Measurements from ENCODE around the gene S100P. TPM values are rescaled to one million over a fixed set of nuclear protein-coding genes. Genes with fewer than 3 reads are reported as not detected.

Gene S100P
- polyA plus RNA-seq, 1 donor = 5.0 TPM

GRCh38 chr4:6710282-6710681 is 16.6 kb downstream of the S100P start:
- Histone ChIP-seq H3K9me3 (ENCODE audit: control insufficient read depth, low read depth, low read length) (no peaks in the 10 kb centered on the region), H3K27ac (ENCODE audit: low read length) (peak overlapping the region; percentile 37), H3K4me1 (ENCODE audit: control insufficient read depth, insufficient read depth, low read length) (peaks cover 5% of the 10 kb centered on the region), H3K4me3 (ENCODE audit: low read length) (peak overlapping the region; percentile 64), H3K27me3 (ENCODE audit: control insufficient read depth, insufficient read depth, low read length) (no peaks in the 10 kb centered on the region), H3K36me3 (ENCODE audit: control insufficient read depth, insufficient read depth, low read length) (peaks cover 8% of the 10 kb centered on the region)
- no CpG with 5 or more reads among the region's 6 CpGs for WGBS (ENCODE audit: insufficient coverage, low lambda C conversion rate)
- DNase-seq = peak in 1 of 2 donors; percentile 26

DNA sequence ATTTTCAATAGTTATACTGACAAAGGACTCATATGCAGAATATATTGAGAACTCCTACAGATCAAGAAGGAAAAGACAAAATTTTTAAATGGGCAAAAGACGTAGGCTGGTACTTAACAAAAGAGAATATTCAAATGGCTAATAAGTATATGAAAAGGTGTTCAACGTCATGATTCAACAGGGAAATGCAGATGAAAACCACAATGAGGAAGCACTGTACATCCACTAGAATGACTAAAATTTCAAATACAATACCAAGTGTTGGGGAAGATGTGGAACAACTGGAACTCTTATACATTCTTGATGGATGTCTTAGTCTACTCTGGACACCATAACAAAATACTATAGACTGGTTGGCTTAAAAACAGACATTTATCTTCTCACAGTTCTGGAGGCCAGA is 17.3 kb downstream of the S100P start:
- Histone ChIP-seq H3K36me3 (ENCODE audit: control insufficient read depth, insufficient read depth, low read length) (peaks cover 6% of the 10 kb centered on the region), H3K4me1 (ENCODE audit: control insufficient read depth, insufficient read depth, low read length) (peaks cover 9% of the 10 kb centered on the region), H3K27me3 (ENCODE audit: control insufficient read depth, insufficient read depth, low read length) (no peaks in the 10 kb centered on the region), H3K9me3 (ENCODE audit: control insufficient read depth, low read depth, low read length) (no peaks in the 10 kb centered on the region), H3K27ac (ENCODE audit: low read length) (no peak overlapping the region), H3K4me3 (ENCODE audit: low read length) (no peak overlapping the region)
- 78% methylated on average over 2 of the region's 2 CpGs for WGBS (ENCODE audit: insufficient coverage, low lambda C conversion rate)
- DNase-seq = no peak

DNA sequence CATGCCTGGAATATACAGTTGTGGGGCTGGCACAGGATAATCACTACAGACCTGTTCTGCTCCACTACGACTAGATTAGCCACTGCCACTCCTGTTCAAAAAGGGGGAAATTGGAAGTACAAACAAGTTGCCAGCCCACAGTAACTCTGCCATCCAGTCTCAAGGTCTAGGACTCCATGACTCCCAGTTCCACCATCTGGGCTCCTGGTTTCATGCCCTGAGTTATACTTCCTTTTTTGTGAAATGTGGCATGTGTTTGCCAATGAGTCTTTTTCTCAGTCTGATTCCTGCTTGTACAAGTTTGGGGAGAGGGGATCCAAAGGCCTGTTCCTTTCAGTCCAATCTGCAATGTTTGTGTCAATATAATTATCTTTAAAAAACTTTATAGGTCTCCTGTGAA is 21.3 kb downstream of the S100P start:
- Histone ChIP-seq H3K27ac (ENCODE audit: low read length) (no peak overlapping the region), H3K4me3 (ENCODE audit: low read length) (no peak overlapping the region), H3K9me3 (ENCODE audit: control insufficient read depth, low read depth, low read length) (peaks cover 2% of the 10 kb centered on the region), H3K4me1 (ENCODE audit: control insufficient read depth, insufficient read depth, low read length) (peaks cover 4% of the 10 kb centered on the region), H3K36me3 (ENCODE audit: control insufficient read depth, insufficient read depth, low read length) (no peaks in the 10 kb centered on the region), H3K27me3 (ENCODE audit: control insufficient read depth, insufficient read depth, low read length) (no peaks in the 10 kb centered on the region)
- WGBS (ENCODE audit: insufficient coverage, low lambda C conversion rate) = no CpG with 5 or more reads among the region's 1 CpG
- DNase-seq = no peak

- 20% methylated on average over 2 of the region's 9 CpGs for WGBS (ENCODE audit: insufficient coverage, low lambda C conversion rate)
- H3K36me3 ChIP-seq (ENCODE audit: control insufficient read depth, insufficient read depth, low read length) = no peaks in the 10 kb centered on the region
- DNase-seq = no peak
- no peaks in the 10 kb centered on the region for H3K27me3 ChIP-seq (ENCODE audit: control insufficient read depth, insufficient read depth, low read length)
- H3K9me3 ChIP-seq (ENCODE audit: control insufficient read depth, low read depth, low read length) = peaks cover 2% of the 10 kb centered on the region
- H3K4me1 ChIP-seq (ENCODE audit: control insufficient read depth, insufficient read depth, low read length) = peaks cover 9% of the 10 kb centered on the region
- H3K27ac ChIP-seq (ENCODE audit: low read length) = peak overlapping the region; percentile 46
- peak overlapping the region; percentile 86 for H3K4me3 ChIP-seq (ENCODE audit: low read length)
These were observed 22.0 kb downstream of the S100P start for GRCh38 chr4:6715704-6716017.

- Histone ChIP-seq H3K4me3 (ENCODE audit: low read length) (peak within 1 kb of the TSS; percentile 86), H3K9me3 (ENCODE audit: control insufficient read depth, low read depth, low read length) (peaks cover 2% of the 10 kb centered on the region), H3K27ac (ENCODE audit: low read length) (peak within 1 kb of the TSS; percentile 85), H3K36me3 (ENCODE audit: control insufficient read depth, insufficient read depth, low read length) (no peaks in the 10 kb centered on the region), H3K27me3 (ENCODE audit: control insufficient read depth, insufficient read depth, low read length) (no peaks in the 10 kb centered on the region), H3K4me1 (ENCODE audit: control insufficient read depth, insufficient read depth, low read length) (peaks cover 9% of the 10 kb centered on the region)
- no CpG with 5 or more reads among the region's 109 CpGs for WGBS (ENCODE audit: insufficient coverage, low lambda C conversion rate)
- peak; percentile 94 to 95 for DNase-seq
These were observed 22.6 kb downstream of the S100P start, which contains the start of gene BLOC1S4 for GRCh38 chr4:6716018-6716911. BLOC1S4 (plus strand) TSS chr4:6716174; CDS start chr4:6716210, 36 bp downstream.

DNA sequence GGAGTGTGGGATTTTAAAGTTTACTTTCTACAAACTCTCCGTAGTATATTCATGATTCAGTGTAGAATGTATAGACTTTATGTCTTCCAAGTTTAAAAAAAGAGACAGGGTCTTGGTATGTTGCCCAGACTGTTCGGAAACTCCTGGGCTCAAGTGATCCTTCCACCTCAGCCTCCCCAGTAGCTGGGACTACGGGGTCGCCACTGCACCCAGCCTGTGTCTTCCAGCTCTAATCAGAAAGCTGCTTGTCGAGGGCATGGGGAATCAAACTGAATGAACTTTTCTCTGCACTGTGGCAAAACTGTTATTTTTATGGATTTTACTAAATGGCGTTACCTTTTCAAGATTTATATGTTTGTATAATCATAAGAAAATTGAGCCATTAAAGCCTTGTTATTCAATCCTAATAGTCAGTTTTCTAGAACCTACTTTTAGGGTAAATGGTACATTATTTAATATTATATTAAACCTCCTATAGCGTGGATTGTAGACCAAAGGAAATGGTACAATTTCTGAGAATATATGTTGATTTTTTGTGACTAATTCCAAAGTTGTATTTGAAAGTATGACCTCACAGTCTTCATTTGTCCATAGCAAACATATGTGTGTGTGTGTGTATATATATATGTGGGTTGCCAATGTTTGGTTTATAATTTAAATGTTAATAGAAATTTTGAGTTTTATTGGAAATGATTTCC is 23.4 kb downstream of the S100P start:
- Histone ChIP-seq H3K36me3 (ENCODE audit: control insufficient read depth, insufficient read depth, low read length) (no peaks in the 10 kb centered on the region), H3K9me3 (ENCODE audit: control insufficient read depth, low read depth, low read length) (peaks cover 2% of the 10 kb centered on the region), H3K27me3 (ENCODE audit: control insufficient read depth, insufficient read depth, low read length) (no peaks in the 10 kb centered on the region), H3K4me3 (ENCODE audit: low read length) (peak overlapping the region; percentile 86), H3K4me1 (ENCODE audit: control insufficient read depth, insufficient read depth, low read length) (peaks cover 9% of the 10 kb centered on the region), H3K27ac (ENCODE audit: low read length) (peak overlapping the region; percentile 85)
- WGBS (ENCODE audit: insufficient coverage, low lambda C conversion rate) = 58% methylated on average over 2 of the region's 7 CpGs
- DNase-seq = no peak

DNA sequence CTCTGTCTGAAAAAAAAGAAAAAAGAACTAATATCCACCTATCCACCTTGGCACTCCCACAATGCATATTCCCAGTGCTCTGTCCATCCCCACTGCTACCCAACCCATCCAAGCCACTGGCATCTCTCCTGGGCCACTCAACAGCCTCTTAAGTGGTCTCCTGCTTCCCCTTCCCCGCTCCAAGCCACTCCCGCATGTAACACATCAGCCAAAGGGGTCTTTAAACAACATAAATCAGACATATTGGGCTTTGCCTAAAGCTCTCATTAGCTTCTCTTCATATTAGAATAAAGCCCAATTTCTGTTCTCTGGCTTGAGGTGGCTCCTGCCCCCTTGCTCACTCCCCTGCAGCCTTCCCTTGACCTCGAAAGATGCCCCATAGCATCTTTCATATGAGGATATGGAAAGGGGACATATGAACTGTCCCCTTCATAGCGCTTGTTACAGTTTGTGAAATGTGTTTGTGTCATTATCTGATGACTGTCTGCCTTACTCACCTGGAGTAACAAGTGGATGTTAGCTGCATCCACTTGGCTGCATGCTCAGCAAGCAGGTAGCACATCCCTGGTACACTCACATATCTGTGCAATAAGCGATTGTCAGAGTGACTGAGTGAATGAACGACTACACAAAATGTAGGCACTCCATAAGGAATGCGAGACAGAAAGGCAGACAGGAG is 25.4 kb downstream of the S100P start:
- WGBS (ENCODE audit: insufficient coverage, low lambda C conversion rate) = no CpG with 5 or more reads among the region's 7 CpGs
- Histone ChIP-seq H3K36me3 (ENCODE audit: control insufficient read depth, insufficient read depth, low read length) (no peaks in the 10 kb centered on the region), H3K27ac (ENCODE audit: low read length) (no peak overlapping the region), H3K4me3 (ENCODE audit: low read length) (no peak overlapping the region), H3K9me3 (ENCODE audit: control insufficient read depth, low read depth, low read length) (peaks cover 2% of the 10 kb centered on the region), H3K27me3 (ENCODE audit: control insufficient read depth, insufficient read depth, low read length) (no peaks in the 10 kb centered on the region), H3K4me1 (ENCODE audit: control insufficient read depth, insufficient read depth, low read length) (peaks cover 9% of the 10 kb centered on the region)
- no peak for DNase-seq

- H3K4me1 ChIP-seq (ENCODE audit: control insufficient read depth, insufficient read depth, low read length) = peaks cover 9% of the 10 kb centered on the region
- no peak overlapping the region for H3K4me3 ChIP-seq (ENCODE audit: low read length)
- H3K9me3 ChIP-seq (ENCODE audit: control insufficient read depth, low read depth, low read length) = peaks cover 2% of the 10 kb centered on the region
- DNase-seq = no peak
- no peaks in the 10 kb centered on the region for H3K27me3 ChIP-seq (ENCODE audit: control insufficient read depth, insufficient read depth, low read length)
- no peaks in the 10 kb centered on the region for H3K36me3 ChIP-seq (ENCODE audit: control insufficient read depth, insufficient read depth, low read length)
- WGBS (ENCODE audit: insufficient coverage, low lambda C conversion rate) = 80% methylated on average over 1 of the region's 8 CpGs
- no peak overlapping the region for H3K27ac ChIP-seq (ENCODE audit: low read length)
These were observed 26.0 kb downstream of the S100P start for GRCh38 chr4:6719611-6720179.

DNA sequence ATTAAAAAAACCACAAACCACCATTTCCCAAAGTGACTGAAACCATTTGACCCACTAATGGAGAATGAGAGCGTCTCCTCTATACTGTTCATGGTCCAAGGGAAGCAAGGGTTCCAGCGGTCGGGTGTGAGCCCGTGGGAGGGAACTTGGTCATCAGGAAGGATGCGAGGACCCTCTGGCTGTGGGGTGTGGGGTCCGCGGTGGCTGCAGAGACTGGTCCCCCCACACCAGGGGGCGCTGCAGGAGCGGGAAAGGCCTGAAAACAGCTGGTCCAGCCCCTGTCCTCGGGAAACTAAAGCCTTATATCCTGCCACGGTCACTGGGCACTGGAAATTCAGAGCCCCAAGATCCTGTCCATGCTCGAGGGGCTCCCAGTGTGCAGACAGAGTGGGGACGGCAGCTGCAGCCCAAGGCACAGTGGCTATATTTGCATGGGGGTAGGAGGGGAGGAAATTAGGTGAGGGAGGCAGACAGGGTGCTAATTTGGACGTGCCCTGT is 26.6 kb downstream of the S100P start:
- Histone ChIP-seq H3K9me3 (ENCODE audit: control insufficient read depth, low read depth, low read length) (peaks cover 2% of the 10 kb centered on the region), H3K4me3 (ENCODE audit: low read length) (no peak overlapping the region), H3K27me3 (ENCODE audit: control insufficient read depth, insufficient read depth, low read length) (no peaks in the 10 kb centered on the region), H3K27ac (ENCODE audit: low read length) (no peak overlapping the region), H3K36me3 (ENCODE audit: control insufficient read depth, insufficient read depth, low read length) (no peaks in the 10 kb centered on the region), H3K4me1 (ENCODE audit: control insufficient read depth, insufficient read depth, low read length) (peaks cover 9% of the 10 kb centered on the region)
- no CpG with 5 or more reads among the region's 14 CpGs for WGBS (ENCODE audit: insufficient coverage, low lambda C conversion rate)
- peak; percentile 58 to 59 for DNase-seq

DNA sequence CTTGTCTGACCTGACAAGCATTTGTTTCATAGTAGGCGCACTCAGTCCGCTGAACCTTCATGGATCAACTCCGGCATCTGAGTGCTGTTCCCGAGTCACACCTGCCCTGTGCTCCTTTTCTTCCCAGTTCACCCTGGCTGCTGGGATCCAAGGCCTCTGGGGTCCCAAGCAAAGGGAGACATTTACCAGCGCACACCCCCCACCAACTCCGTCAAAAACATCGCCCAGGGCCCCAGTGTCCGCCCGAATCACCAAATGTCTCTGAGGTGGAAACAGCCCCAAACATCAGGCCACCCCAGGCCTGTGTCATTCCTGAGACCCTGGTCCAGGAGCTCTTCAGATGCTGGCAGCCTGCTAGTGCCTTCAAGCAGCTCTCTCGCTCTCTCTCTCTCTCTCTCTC is 27.4 kb downstream of the S100P start:
- no peaks in the 10 kb centered on the region for H3K27me3 ChIP-seq (ENCODE audit: control insufficient read depth, insufficient read depth, low read length)

More for the DNA sequence above, 27.4 kb downstream of the S100P start:
- WGBS (ENCODE audit: insufficient coverage, low lambda C conversion rate) = no CpG with 5 or more reads among the region's 10 CpGs
- Histone ChIP-seq H3K27ac (ENCODE audit: low read length) (no peak overlapping the region), H3K9me3 (ENCODE audit: control insufficient read depth, low read depth, low read length) (peaks cover 2% of the 10 kb centered on the region), H3K36me3 (ENCODE audit: control insufficient read depth, insufficient read depth, low read length) (no peaks in the 10 kb centered on the region), H3K4me3 (ENCODE audit: low read length) (no peak overlapping the region), H3K4me1 (ENCODE audit: control insufficient read depth, insufficient read depth, low read length) (peaks cover 5% of the 10 kb centered on the region)
- no peak for DNase-seq

All from large intestine (tissue), 3 donors.